Fibroblast of lung (primary cell): ENCODE data around the gene SLC25A44. TPM values are rescaled to one million over a fixed set of nuclear protein-coding genes. Genes with fewer than 3 reads are reported as not detected.

ENCODE experiments used
- DNase-seq, 2 donors: peaks; one replicate each; pipeline versions ENCODE4 v3.0.0 to v3.0.0-alpha.2; 2010; ENCODE audit warnings: low read depth in 2 of 2
- H2AFZ ChIP-seq: 2 replicates; pipeline ENCODE4 v1.5.1; 2012; ENCODE audit warnings: low read length, control low read depth, inconsistent platforms
- H3K27ac ChIP-seq: 2 replicates; pipeline ENCODE4 v1.5.1; 2011; ENCODE audit warnings: low read length, control low read depth; ENCODE audit not compliant: insufficient read depth
- H3K27me3 ChIP-seq: 2 replicates; pipeline ENCODE4 v1.5.1; 2011; ENCODE audit warnings: mild to moderate bottlenecking, low read length; ENCODE audit not compliant: control insufficient read depth, insufficient read depth
- H3K36me3 ChIP-seq: 2 replicates; pipeline ENCODE4 v1.5.1; 2011; ENCODE audit warnings: low read length; ENCODE audit not compliant: control insufficient read depth, insufficient read depth
- H3K4me1 ChIP-seq: 2 replicates; pipeline ENCODE4 v1.5.1; 2011; ENCODE audit warnings: low read length; ENCODE audit not compliant: control insufficient read depth, insufficient read depth; ENCODE audit errors: extremely low read depth
- H3K4me2 ChIP-seq: 2 replicates; pipeline ENCODE4 v1.5.1; 2011; ENCODE audit warnings: low read length, control low read depth; ENCODE audit not compliant: insufficient read depth; ENCODE audit errors: extremely low read depth
- H3K4me3 ChIP-seq, 4 experiments: fragments of 200-600 bp in 1 of 4; sonication (generic) in 1 of 4; replicated peaks in 1 of 4; 2 replicates each; pipeline ENCODE4 v1.5.1; 2011 to 2016; ENCODE audit warnings: low read length in 4 of 4, low read depth in 3 of 4, mild to moderate bottlenecking in 3 of 4, control low read depth in 2 of 4, inconsistent platforms in 1 of 4, mixed read lengths in 1 of 4; ENCODE audit not compliant: insufficient read depth in 1 of 4; ENCODE audit errors: control extremely low read depth in 1 of 4
- H3K79me2 ChIP-seq: 2 replicates; pipeline ENCODE4 v1.5.1; 2012; ENCODE audit warnings: mild to moderate bottlenecking, low read length, inconsistent platforms; ENCODE audit not compliant: control insufficient read depth, insufficient read depth
- H3K9ac ChIP-seq: 2 replicates; pipeline ENCODE4 v1.5.1; 2011; ENCODE audit warnings: mild to moderate bottlenecking, low read length, control low read depth; ENCODE audit not compliant: insufficient read depth
- H3K9me3 ChIP-seq: 2 replicates; pipeline ENCODE4 v1.5.1; 2012; ENCODE audit warnings: low read depth, low read length; ENCODE audit not compliant: control insufficient read depth, insufficient read depth
- H4K20me1 ChIP-seq: 2 replicates; pipeline ENCODE4 v1.5.1; 2011; ENCODE audit warnings: low read length; ENCODE audit not compliant: control insufficient read depth, insufficient read depth; ENCODE audit errors: extremely low read depth
- EZH2 ChIP-seq: IDR thresholded peaks from 2 replicates; pipeline ENCODE4 v1.5.1; 2012; ENCODE audit warnings: low read length, control low read depth, mild to moderate bottlenecking; ENCODE audit errors: missing control alignments
- polyA plus RNA-seq, 2 donors: library from polyadenylated mRNA; depleted of rRNA in 1 of 2; stranded (reverse) in 1 of 2; unstranded in 1 of 2; fragments of >200 nt; gene quantifications; 2 replicates each; pipeline ENCODE4 v1.2.1, GENCODE V29; 2011 to 2012; ENCODE audit warnings: missing spikeins in 1 of 2
- total RNA-seq: library from RNA; depleted of rRNA; stranded (reverse); fragments of >200 nt; gene quantifications from 2 replicates; pipeline ENCODE4 v1.2.1, GENCODE V29; 2014
- TF ChIP-seq, protein P1 (sequence below), 2 donors: IDR thresholded peaks in 1 of 2; conservative IDR thresholded peaks in 1 of 2; 1 replicate in 1 of 2; 2 replicates in 1 of 2; pipeline ENCODE4 v1.5.1; 2011 to 2012; ENCODE audit warnings: low read length in 2 of 2, control low read depth in 1 of 2, inconsistent platforms in 1 of 2, low read depth in 1 of 2, mild to moderate bottlenecking in 1 of 2

SLC25A44 gene
- total and polyA plus RNA-seq, 2 donors (not counting 1 experiment from before 2014, with no cell fraction given), result 8.4 to 32.1 TPM

DNA sequence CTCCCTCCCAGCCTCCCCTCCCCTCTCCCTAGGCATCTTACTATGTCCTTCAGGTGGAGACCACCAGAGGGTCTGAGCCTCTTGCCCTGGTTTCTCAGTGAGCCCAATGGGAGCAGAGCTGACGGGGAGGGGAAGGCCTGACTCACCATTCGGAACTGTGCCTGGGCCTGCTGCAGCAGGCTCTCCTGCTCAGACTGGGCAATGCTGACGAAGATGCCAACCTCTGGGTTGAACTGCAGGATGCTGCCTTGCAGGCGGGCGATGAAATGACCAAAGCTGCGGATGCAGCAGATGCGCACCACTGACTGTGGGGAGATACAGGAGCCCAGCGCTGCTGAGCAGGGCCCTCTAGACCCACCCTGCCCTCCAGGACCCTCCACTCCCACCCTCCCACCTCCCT is 65.0 kb downstream of the SLC25A44 start:
- TF ChIP-seq, protein P1, sequence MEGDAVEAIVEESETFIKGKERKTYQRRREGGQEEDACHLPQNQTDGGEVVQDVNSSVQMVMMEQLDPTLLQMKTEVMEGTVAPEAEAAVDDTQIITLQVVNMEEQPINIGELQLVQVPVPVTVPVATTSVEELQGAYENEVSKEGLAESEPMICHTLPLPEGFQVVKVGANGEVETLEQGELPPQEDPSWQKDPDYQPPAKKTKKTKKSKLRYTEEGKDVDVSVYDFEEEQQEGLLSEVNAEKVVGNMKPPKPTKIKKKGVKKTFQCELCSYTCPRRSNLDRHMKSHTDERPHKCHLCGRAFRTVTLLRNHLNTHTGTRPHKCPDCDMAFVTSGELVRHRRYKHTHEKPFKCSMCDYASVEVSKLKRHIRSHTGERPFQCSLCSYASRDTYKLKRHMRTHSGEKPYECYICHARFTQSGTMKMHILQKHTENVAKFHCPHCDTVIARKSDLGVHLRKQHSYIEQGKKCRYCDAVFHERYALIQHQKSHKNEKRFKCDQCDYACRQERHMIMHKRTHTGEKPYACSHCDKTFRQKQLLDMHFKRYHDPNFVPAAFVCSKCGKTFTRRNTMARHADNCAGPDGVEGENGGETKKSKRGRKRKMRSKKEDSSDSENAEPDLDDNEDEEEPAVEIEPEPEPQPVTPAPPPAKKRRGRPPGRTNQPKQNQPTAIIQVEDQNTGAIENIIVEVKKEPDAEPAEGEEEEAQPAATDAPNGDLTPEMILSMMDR (conservative IDR thresholded peaks at IDR 0.05 in 1 of 2, IDR thresholded peaks at IDR 0.05 in 1 of 2; ENCODE audit: low read depth in 1 of 2, low read length in 2 of 2), result no peak
- TF ChIP-seq EZH2, result no peak

GRCh38 chr1:156259805-156260204 is 65.9 kb downstream of the SLC25A44 start:
- no peak overlapping the region for H3K27ac ChIP-seq
- no peak overlapping the region for H3K9ac ChIP-seq
- H3K79me2 ChIP-seq, result no peaks in the 10 kb centered on the region
- no peak overlapping the region for H3K4me3 ChIP-seq
- no peaks in the 10 kb centered on the region for H3K9me3 ChIP-seq
- no peak overlapping the region for H2AFZ ChIP-seq
- no peak overlapping the region for H3K4me2 ChIP-seq
- no peaks in the 10 kb centered on the region for H3K27me3 ChIP-seq
- H3K4me1 ChIP-seq, result peaks cover 11% of the 10 kb centered on the region
- DNase-seq, result no peak
- TF ChIP-seq, protein P1 (conservative IDR thresholded peaks at IDR 0.05 in 1 of 2, IDR thresholded peaks at IDR 0.05 in 1 of 2; ENCODE audit: low read depth in 1 of 2, low read length in 2 of 2), result peak in 1 of 2 donors; percentile 22
- TF ChIP-seq EZH2, result no peak
- H3K36me3 ChIP-seq, result peaks cover 35% of the 10 kb centered on the region
- H4K20me1 ChIP-seq, result peaks cover 2% of the 10 kb centered on the region

More for the DNA sequence above, 65.0 kb downstream of the SLC25A44 start:
- Histone ChIP-seq H3K4me3 (no peak overlapping the region), H3K79me2 (no peaks in the 10 kb centered on the region), H3K36me3 (peaks cover 35% of the 10 kb centered on the region), H3K27me3 (no peaks in the 10 kb centered on the region), H4K20me1 (peaks cover 2% of the 10 kb centered on the region), H3K9me3 (no peaks in the 10 kb centered on the region), H2AFZ (no peak overlapping the region), H3K4me2 (no peak overlapping the region), H3K27ac (no peak overlapping the region), H3K4me1 (peaks cover 11% of the 10 kb centered on the region), H3K9ac (no peak overlapping the region)
- DNase-seq, result no peak

DNA sequence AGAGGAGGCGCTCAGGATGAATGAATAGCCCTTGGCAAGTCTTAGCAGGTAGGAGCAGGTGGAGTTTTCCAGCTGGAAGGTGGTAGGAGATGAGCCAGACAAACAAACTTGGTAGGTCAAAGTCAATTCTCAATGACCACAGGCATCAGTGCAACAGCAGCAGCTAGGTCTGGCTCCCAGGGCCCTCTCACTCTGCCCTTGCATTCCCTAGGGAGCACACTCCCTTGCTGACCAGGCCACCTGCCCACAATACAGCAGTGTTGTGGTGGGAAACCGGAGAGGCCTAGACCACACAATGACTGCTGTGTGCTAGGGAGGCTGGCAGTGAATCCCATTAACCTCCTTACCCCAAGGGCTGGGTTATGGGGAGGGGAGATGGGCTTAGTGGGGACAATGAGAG is 67.0 kb downstream of the SLC25A44 start:
- DNase-seq, result no peak
- peaks cover 2% of the 10 kb centered on the region for H4K20me1 ChIP-seq
- peaks cover 41% of the 10 kb centered on the region for H3K36me3 ChIP-seq
- TF ChIP-seq, protein P1 (conservative IDR thresholded peaks at IDR 0.05 in 1 of 2, IDR thresholded peaks at IDR 0.05 in 1 of 2; ENCODE audit: low read depth in 1 of 2, low read length in 2 of 2), result no peak
- no peak for TF ChIP-seq EZH2
- peaks cover 11% of the 10 kb centered on the region for H3K4me1 ChIP-seq
- H3K4me2 ChIP-seq, result no peak overlapping the region
- no peaks in the 10 kb centered on the region for H3K9me3 ChIP-seq
- H3K9ac ChIP-seq, result no peak overlapping the region
- H3K27me3 ChIP-seq, result no peaks in the 10 kb centered on the region
- no peak overlapping the region for H3K4me3 ChIP-seq
- H3K79me2 ChIP-seq, result no peaks in the 10 kb centered on the region
- H2AFZ ChIP-seq, result no peak overlapping the region
- no peak overlapping the region for H3K27ac ChIP-seq

Other genes with a start within 250 kb of the SLC25A44 start
- gene ARHGEF2, start 215.6 kb upstream of the SLC25A44 start, total RNA-seq, result 208 and 276 TPM in 2 replicates
- 93.9 and 103 TPM in 2 replicates for gene ARHGEF2, start 215.6 kb upstream of the SLC25A44 start, polyA plus RNA-seq
- 304 and 455 TPM in 2 replicates for gene SSR2, start 173.2 kb upstream of the SLC25A44 start, total RNA-seq
- 673 and 941 TPM in 2 replicates for gene SSR2, start 173.2 kb upstream of the SLC25A44 start, polyA plus RNA-seq
- gene UBQLN4, start 140.3 kb upstream of the SLC25A44 start, total RNA-seq, result 8.7 and 11.1 TPM in 2 replicates
- 12.5 and 26.0 TPM in 2 replicates for gene UBQLN4, start 140.3 kb upstream of the SLC25A44 start, polyA plus RNA-seq
- 75.0 and 84.7 TPM in 2 replicates for gene LAMTOR2, start 139.3 kb upstream of the SLC25A44 start, total RNA-seq
- gene LAMTOR2, start 139.3 kb upstream of the SLC25A44 start, polyA plus RNA-seq, result 56.3 and 59.0 TPM in 2 replicates
- not detected in 2 replicates for gene RAB25, start 132.9 kb upstream of the SLC25A44 start, total RNA-seq
- not detected in 2 replicates for gene RAB25, start 132.9 kb upstream of the SLC25A44 start, polyA plus RNA-seq
- 1.5 and 1.7 TPM in 2 replicates for gene MEX3A, start 111.6 kb upstream of the SLC25A44 start, total RNA-seq
- gene MEX3A, start 111.6 kb upstream of the SLC25A44 start, polyA plus RNA-seq, result 0.96 and 2.1 TPM in 2 replicates
- gene LMNA, start 79.4 kb upstream of the SLC25A44 start, total RNA-seq, result 780 and 1,150 TPM in 2 replicates
- gene LMNA, start 79.4 kb upstream of the SLC25A44 start, polyA plus RNA-seq, result 613 and 813 TPM in 2 replicates
- gene SEMA4A, start 40.5 kb upstream of the SLC25A44 start, total RNA-seq, result 0.77 and 0.99 TPM in 2 replicates
- 0.24 and 0.27 TPM in 2 replicates for gene SEMA4A, start 40.5 kb upstream of the SLC25A44 start, polyA plus RNA-seq
- gene PMF1, start 18.9 kb downstream of the SLC25A44 start, total RNA-seq, result 21.6 and 24.1 TPM in 2 replicates
- gene PMF1, start 18.9 kb downstream of the SLC25A44 start, polyA plus RNA-seq, result 46.8 and 57.6 TPM in 2 replicates
- gene BGLAP, start 48.1 kb downstream of the SLC25A44 start, total RNA-seq, result 0.26 and 0.50 TPM in 2 replicates
- gene BGLAP, start 48.1 kb downstream of the SLC25A44 start, polyA plus RNA-seq, result 0.12 and 0.34 TPM in 2 replicates
- gene PAQR6, start 54.0 kb downstream of the SLC25A44 start, total RNA-seq, result 0.26 and 0.33 TPM in 2 replicates
- gene PAQR6, start 54.0 kb downstream of the SLC25A44 start, polyA plus RNA-seq, result 0.05 and 0.17 TPM in 2 replicates
- 47.3 and 65.9 TPM in 2 replicates for gene SMG5, start 88.7 kb downstream of the SLC25A44 start, total RNA-seq
- gene SMG5, start 88.7 kb downstream of the SLC25A44 start, polyA plus RNA-seq, result 18.6 and 21.6 TPM in 2 replicates
- gene TMEM79, start 90.2 kb downstream of the SLC25A44 start, total RNA-seq, result 2.8 and 3.6 TPM in 2 replicates
- gene TMEM79, start 90.2 kb downstream of the SLC25A44 start, polyA plus RNA-seq, result 1.1 and 1.5 TPM in 2 replicates
- 71.9 and 93.5 TPM in 2 replicates for gene GLMP, start 101.6 kb downstream of the SLC25A44 start, total RNA-seq
- gene GLMP, start 101.6 kb downstream of the SLC25A44 start, polyA plus RNA-seq, result 40.4 and 46.3 TPM in 2 replicates
- not detected in 2 replicates for gene VHLL, start 105.2 kb downstream of the SLC25A44 start, total RNA-seq
- not detected in 2 replicates for gene VHLL, start 105.2 kb downstream of the SLC25A44 start, polyA plus RNA-seq
- 391 and 397 TPM in 2 replicates for gene CCT3, start 144.2 kb downstream of the SLC25A44 start, total RNA-seq
- gene CCT3, start 144.2 kb downstream of the SLC25A44 start, polyA plus RNA-seq, result 251 and 407 TPM in 2 replicates
- gene TSACC, start 144.4 kb downstream of the SLC25A44 start, total RNA-seq, result 0.50 TPM in 1 of 2 replicates, not detected in the other
- gene TSACC, start 144.4 kb downstream of the SLC25A44 start, polyA plus RNA-seq, result 0.50 and 0.54 TPM in 2 replicates
- not detected in 2 replicates for gene RHBG, start 175.1 kb downstream of the SLC25A44 start, total RNA-seq
- gene RHBG, start 175.1 kb downstream of the SLC25A44 start, polyA plus RNA-seq, result not detected in 2 replicates